GM12878 (cell line): ENCODE results near the gene TARDBP. TPM values are rescaled to one million over a fixed set of nuclear protein-coding genes. Genes with fewer than 3 reads are reported as not detected.

Experiments used
- CUX1 ChIP-seq: IDR thresholded peaks from 2 replicates; pipeline ENCODE4 v1.6.1; 2012; ENCODE audit warnings: improper control_type of control experiment, low read depth, low read length; ENCODE audit not compliant: insufficient replicate concordance
- MYC ChIP-seq: IDR thresholded peaks from 2 replicates; pipeline ENCODE4 v1.6.1; 2011; ENCODE audit warnings: mild to moderate bottlenecking, low read length, moderate library complexity, inconsistent platforms; ENCODE audit not compliant: insufficient read depth, insufficient replicate concordance, insufficient read length, severe bottlenecking
- RBBP5 ChIP-seq: fragments of 200-600 bp; sonication (generic); conservative IDR thresholded peaks from 2 replicates; pipeline ENCODE4 v1.6.1; 2016
- SKIL ChIP-seq: fragments of 450-650 bp; IDR thresholded peaks from 2 replicates; pipeline ENCODE4 v1.6.1; 2017; ENCODE audit warnings: mild to moderate bottlenecking, low read depth, inconsistent platforms; ENCODE audit not compliant: poor library complexity, severe bottlenecking
- polyA plus RNA-seq, 11 experiments: library from polyadenylated mRNA; depleted of rRNA in 4 of 11; unstranded in 6 of 11; stranded (reverse) in 5 of 11; fragments of >200 nt; fragmentation: Nextera tagmentation in 4 of 11; fragmentation: Illumina TruSeq in 1 of 11; extraction: Ambion mirVana in 4 of 11; extraction: Trizol in 1 of 11; gene quantifications; 1 replicate in 1 of 11; 2 replicates in 10 of 11; pipeline versions ENCODE4 v1.2.1 to v1.2.3, GENCODE V29; 2011 to 2016; ENCODE audit warnings: inconsistent platforms in 2 of 11, missing spikeins in 2 of 11, low read depth in 1 of 11
- total RNA-seq, 4 experiments: library from RNA; depleted of rRNA in 3 of 4; stranded (reverse); fragments of >200 nt in 3 of 4; fragmentation: Illumina TruSeq in 1 of 4; extraction: Trizol in 1 of 4; gene quantifications; 2 replicates each; pipeline versions ENCODE4 v1.2.1 to v1.2.3, GENCODE V29; 2013 to 2021

TARDBP gene
- total and polyA plus RNA-seq, 10 of the 15 experiments (the other 5 are each of a cell fraction or from before 2014, with no cell fraction given), result 55.6 to 318 (median 192) TPM

- TF ChIP-seq CUX1, result no peak
- peak; percentile 59 for TF ChIP-seq SKIL
- TF ChIP-seq MYC, result no peak
- TF ChIP-seq RBBP5, result no peak
- TF ChIP-seq, all 136 proteins: peak for 14
Measured at GRCh38 chr1:11037740-11038182, 25.3 kb downstream of the TARDBP start (continued).
